ENCODE measurements around the gene ZCCHC24.

ZCCHC24 gene

DNA sequence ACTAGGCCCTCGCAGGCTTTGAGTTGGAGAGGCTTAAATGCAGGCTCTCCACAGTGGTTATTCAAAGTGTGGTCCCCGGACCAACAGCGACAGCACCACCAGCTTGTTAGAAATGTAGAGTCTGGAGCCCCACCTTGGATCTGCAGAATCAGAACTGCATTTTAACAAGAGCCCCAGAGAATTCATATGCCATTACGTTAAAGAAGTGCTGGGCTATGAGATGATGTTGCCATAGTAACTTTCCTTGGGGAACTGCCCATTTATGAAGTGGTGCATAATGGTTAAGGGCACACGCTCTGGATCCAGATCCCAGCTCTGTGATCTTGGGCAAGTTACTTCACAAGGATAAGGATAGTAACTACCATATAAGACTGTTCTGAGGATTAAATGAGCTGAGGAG, 48.9 kb downstream of the ZCCHC24 start:
- TF ChIP-seq, protein P1, sequence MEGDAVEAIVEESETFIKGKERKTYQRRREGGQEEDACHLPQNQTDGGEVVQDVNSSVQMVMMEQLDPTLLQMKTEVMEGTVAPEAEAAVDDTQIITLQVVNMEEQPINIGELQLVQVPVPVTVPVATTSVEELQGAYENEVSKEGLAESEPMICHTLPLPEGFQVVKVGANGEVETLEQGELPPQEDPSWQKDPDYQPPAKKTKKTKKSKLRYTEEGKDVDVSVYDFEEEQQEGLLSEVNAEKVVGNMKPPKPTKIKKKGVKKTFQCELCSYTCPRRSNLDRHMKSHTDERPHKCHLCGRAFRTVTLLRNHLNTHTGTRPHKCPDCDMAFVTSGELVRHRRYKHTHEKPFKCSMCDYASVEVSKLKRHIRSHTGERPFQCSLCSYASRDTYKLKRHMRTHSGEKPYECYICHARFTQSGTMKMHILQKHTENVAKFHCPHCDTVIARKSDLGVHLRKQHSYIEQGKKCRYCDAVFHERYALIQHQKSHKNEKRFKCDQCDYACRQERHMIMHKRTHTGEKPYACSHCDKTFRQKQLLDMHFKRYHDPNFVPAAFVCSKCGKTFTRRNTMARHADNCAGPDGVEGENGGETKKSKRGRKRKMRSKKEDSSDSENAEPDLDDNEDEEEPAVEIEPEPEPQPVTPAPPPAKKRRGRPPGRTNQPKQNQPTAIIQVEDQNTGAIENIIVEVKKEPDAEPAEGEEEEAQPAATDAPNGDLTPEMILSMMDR (IDR thresholded peaks at IDR 0.05; ENCODE audit: low read depth, low read length): no peak
- H3K4me3 ChIP-seq (ENCODE audit: low read depth, low read length): no peak overlapping the region

GRCh38 chr10:79394664-79395063, 50.8 kb downstream of the ZCCHC24 start:
- no peak overlapping the region for H3K4me3 ChIP-seq (ENCODE audit: low read depth, low read length)
- TF ChIP-seq, protein P1 (IDR thresholded peaks at IDR 0.05; ENCODE audit: low read depth, low read length): no peak

GRCh38 chr10:79393924-79394610, 51.4 kb downstream of the ZCCHC24 start:
- TF ChIP-seq, protein P1 (IDR thresholded peaks at IDR 0.05; ENCODE audit: low read depth, low read length): no peak
- H3K4me3 ChIP-seq (ENCODE audit: low read depth, low read length): no peak overlapping the region

DNA sequence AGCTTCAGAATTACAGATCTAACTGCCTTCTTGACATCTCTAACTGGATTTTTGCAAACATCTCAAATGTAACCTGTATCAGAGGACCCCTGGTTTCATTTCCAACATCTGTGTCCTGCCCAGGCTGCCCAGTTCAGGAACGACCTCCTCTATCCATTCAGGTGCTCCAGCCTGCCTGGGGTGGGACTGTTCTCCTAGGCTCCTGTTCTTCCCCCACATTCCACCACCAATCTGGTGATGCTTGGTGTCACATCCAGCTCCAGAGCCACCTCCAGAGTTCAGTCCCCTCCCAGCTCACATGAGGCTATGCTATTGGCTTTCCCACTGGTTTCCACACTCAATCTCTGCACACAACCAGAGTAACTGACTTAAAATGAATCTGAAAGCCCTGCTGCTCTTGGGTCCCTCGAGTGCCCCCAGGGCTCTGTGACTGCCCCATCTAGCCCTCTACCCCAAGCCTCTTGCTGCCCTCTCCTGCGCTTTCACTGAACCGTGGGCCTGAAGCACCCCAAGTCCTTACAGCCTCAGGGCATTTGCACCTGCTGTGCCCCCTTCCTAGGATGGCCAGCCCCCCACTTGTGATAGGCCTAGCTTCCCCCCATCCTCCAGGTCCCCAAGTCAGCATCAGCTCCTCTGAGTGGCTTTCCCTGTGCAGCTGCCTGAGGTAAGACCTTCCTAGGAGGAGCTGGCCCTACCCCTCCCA, 52.1 kb downstream of the ZCCHC24 start:
- TF ChIP-seq, protein P1 (IDR thresholded peaks at IDR 0.05; ENCODE audit: low read depth, low read length): no peak
- H3K4me3 ChIP-seq (ENCODE audit: low read depth, low read length): no peak overlapping the region

DNA sequence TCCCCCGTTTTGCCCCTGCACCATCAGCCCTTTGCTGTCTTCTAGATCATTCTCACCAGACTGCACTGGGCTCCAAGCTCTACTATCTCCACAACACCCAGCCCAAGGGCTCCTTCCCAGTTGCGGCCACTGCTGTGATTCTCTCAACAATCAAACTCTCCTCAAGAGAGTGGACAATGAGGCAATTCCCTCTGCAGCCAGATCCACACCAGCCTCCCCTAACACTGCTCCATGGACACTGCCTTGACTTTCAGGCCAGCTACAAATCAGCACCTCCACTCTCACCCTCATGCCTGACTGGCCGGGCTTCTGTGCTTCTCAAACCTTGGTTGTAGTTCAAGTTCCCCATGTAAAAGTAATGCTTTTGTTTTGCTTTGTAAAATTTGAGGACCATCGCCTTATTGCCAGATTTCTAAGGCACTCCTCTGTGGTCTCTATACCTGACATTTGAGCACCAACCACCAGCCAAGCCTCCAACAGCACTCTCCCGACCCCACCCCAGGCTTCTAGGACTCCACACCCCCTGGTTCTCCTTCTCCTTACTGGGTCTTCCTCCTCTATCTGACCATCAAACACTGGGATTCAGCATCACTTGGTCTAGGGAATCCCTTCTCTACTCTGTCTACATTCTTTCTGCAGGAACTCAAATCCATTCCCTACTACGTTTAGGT, 52.8 kb downstream of the ZCCHC24 start:
- no peak overlapping the region for H3K4me3 ChIP-seq (ENCODE audit: low read depth, low read length)
- TF ChIP-seq, protein P1 (IDR thresholded peaks at IDR 0.05; ENCODE audit: low read depth, low read length): no peak

DNA sequence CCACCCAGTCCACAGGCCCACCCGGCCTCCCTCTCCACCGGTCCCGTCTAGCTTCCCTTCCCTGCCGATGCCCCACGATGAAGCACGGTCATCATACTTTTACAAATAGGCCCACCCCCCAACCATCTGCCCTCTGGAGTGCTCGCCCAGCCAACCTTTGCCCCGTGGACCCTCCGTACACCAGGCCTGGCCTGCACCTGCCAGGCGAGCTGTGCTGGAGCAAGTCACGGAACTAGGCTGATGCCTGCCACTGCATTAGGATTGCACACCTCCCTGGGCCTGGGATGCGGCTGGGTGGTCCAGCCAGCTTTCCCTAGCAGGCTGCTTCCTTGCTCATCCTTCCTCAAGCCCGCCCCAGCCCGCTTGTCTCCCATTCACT, 53.4 kb downstream of the ZCCHC24 start:
- TF ChIP-seq, protein P1 (IDR thresholded peaks at IDR 0.05; ENCODE audit: low read depth, low read length): no peak
- no peak overlapping the region for H3K4me3 ChIP-seq (ENCODE audit: low read depth, low read length)

Data from WI38 (cell line).